ENCODE results near the gene NOXO1.

GRCh38 chr16:1940273-1941161 is 40.8 kb downstream of the NOXO1 start:
- TF ChIP-seq CTCF (IDR thresholded peaks at IDR 0.05; ENCODE audit: poor library complexity) (no peak), EZH2 (IDR thresholded peaks at IDR 0.05; ENCODE audit: borderline replicate concordance) (no peak), EZH2phosphoT487 (IDR thresholded peaks at IDR 0.05; ENCODE audit: low read depth, severe bottlenecking, unreplicated experiment) (no peak)
